Loucy (cell line): Measurements from ENCODE around the gene DNAJC17.

Experiments
- EZH2phosphoT487 ChIP-seq: fragments of 200-600 bp; IDR thresholded peaks from 2 replicates; pipeline ENCODE4 v1.6.1; 2018; ENCODE audit warnings: antibody characterized with exemption, mild to moderate bottlenecking, moderate library complexity, borderline replicate concordance
- TF ChIP-seq, protein P1 (sequence below): fragments of 200-600 bp; sonication (generic); conservative IDR thresholded peaks from 2 replicates; pipeline ENCODE4 v1.5.1; 2014; ENCODE audit warnings: mild to moderate bottlenecking, antibody characterized with exemption, low read length

GRCh38 chr15:40790718-40791117 lies 16.6 kb downstream of the DNAJC17 start:
- TF ChIP-seq, protein P1, sequence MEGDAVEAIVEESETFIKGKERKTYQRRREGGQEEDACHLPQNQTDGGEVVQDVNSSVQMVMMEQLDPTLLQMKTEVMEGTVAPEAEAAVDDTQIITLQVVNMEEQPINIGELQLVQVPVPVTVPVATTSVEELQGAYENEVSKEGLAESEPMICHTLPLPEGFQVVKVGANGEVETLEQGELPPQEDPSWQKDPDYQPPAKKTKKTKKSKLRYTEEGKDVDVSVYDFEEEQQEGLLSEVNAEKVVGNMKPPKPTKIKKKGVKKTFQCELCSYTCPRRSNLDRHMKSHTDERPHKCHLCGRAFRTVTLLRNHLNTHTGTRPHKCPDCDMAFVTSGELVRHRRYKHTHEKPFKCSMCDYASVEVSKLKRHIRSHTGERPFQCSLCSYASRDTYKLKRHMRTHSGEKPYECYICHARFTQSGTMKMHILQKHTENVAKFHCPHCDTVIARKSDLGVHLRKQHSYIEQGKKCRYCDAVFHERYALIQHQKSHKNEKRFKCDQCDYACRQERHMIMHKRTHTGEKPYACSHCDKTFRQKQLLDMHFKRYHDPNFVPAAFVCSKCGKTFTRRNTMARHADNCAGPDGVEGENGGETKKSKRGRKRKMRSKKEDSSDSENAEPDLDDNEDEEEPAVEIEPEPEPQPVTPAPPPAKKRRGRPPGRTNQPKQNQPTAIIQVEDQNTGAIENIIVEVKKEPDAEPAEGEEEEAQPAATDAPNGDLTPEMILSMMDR: no peak
- no peak for TF ChIP-seq EZH2phosphoT487
